Stomach (tissue), 4 donors: ENCODE data around the gene MYO1H.

Experiments
- CTCF ChIP-seq, 7 experiments: fragments of 450-650 bp in 4 of 7; fragments of 200-600 bp in 3 of 7; sonication (generic) in 3 of 7; IDR thresholded peaks; one replicate each; pipeline ENCODE4 v1.5.1; 2016 to 2019; ENCODE audit warnings: antibody characterized with exemption in 7 of 7, control low read depth in 2 of 7, mild to moderate bottlenecking in 1 of 7
- POLR2A ChIP-seq, 4 donors: fragments of 450-650 bp; IDR thresholded peaks; one replicate each; pipeline ENCODE4 v1.6.1; 2016; ENCODE audit warnings: antibody characterized with exemption in 4 of 4, control low read depth in 2 of 4, mild to moderate bottlenecking in 1 of 4, moderate library complexity in 1 of 4

GRCh38 chr12:109389146-109389545, 41.4 kb downstream of the MYO1H start:
- TF ChIP-seq CTCF (IDR thresholded peaks at IDR 0.05) (no peak), POLR2A (IDR thresholded peaks at IDR 0.05) (no peak)
